ENCODE measurements around the gene MAPK1. TPM values are rescaled to one million over a fixed set of nuclear protein-coding genes. Genes with fewer than 3 reads are reported as not detected.
"Not testable (repeated sequence)": the region's sequence is repeated elsewhere in the genome, so short reads cannot be mapped to it uniquely, and the experiment has no call there.

MAPK1 gene
- total and polyA plus RNA-seq, 7 donors = 18.0 to 73.2 (median 44.1) TPM

- Histone ChIP-seq H3K4me3 (no peak overlapping the region), H3K9me3 (no peaks in the 10 kb centered on the region), H3K27me3 (no peaks in the 10 kb centered on the region), H3K27ac (no peak overlapping the region), H3K4me1 (no peaks in the 10 kb centered on the region), H3K36me3 (no peaks in the 10 kb centered on the region)
- TF ChIP-seq CTCF (IDR thresholded peaks at IDR 0.05) = no peak
- TF ChIP-seq POLR2A (IDR thresholded peaks at IDR 0.05) = no peak
- no peak for TF ChIP-seq EP300 (IDR thresholded peaks at IDR 0.05)
- no peak for TF ChIP-seq POLR2AphosphoS5 (IDR thresholded peaks at IDR 0.05)
- 59 to 81% methylated on average over 4 of the region's 4 CpGs for WGBS, 2 donors
- no peak for DNase-seq
- intact Hi-C loops (cut with DNase I) = no loop called here
These were observed 9.2 kb upstream of the MAPK1 start for GRCh38 chr22:21876486-21877176.

- intact Hi-C loops (cut with DNase I); H3K9me3 ChIP-seq; H3K27me3 ChIP-seq; H3K27ac ChIP-seq; H3K4me1 ChIP-seq; H3K36me3 ChIP-seq; H3K4me3 ChIP-seq; DNase-seq: not testable (repeated sequence)
- 74 to 80% methylated on average over 4 of the region's 4 CpGs for WGBS, 2 donors
These were observed 7.5 kb upstream of the MAPK1 start for GRCh38 chr22:21874953-21875352.

- 90 to 94% methylated on average over 7 of the region's 7 CpGs for WGBS, 2 donors
- H3K9me3 ChIP-seq = no peaks in the 10 kb centered on the region
- H3K4me3 ChIP-seq = no peak overlapping the region
- H3K27ac ChIP-seq = no peak overlapping the region
- TF ChIP-seq POLR2A (IDR thresholded peaks at IDR 0.05) = no peak
- TF ChIP-seq EP300 (IDR thresholded peaks at IDR 0.05) = no peak
- TF ChIP-seq CTCF (IDR thresholded peaks at IDR 0.05) = no peak
- TF ChIP-seq POLR2AphosphoS5 (IDR thresholded peaks at IDR 0.05) = no peak
- no peaks in the 10 kb centered on the region for H3K27me3 ChIP-seq
- intact Hi-C loops (cut with DNase I) = no loop called here
- DNase-seq = no peak
- no peaks in the 10 kb centered on the region for H3K36me3 ChIP-seq
- peaks cover 0 to 2% (median under 1%) of the 10 kb centered on the region in 4 donors for H3K4me1 ChIP-seq
These were observed 6.2 kb upstream of the MAPK1 start for GRCh38 chr22:21873619-21874018.

GRCh38 chr22:21872741-21873140, 5.3 kb upstream of the MAPK1 start:
- intact Hi-C loops (cut with DNase I); H3K27me3 ChIP-seq; H3K9me3 ChIP-seq; H3K4me3 ChIP-seq; DNase-seq; H3K4me1 ChIP-seq; H3K27ac ChIP-seq; H3K36me3 ChIP-seq: not testable (repeated sequence)
- 70 to 91% methylated on average over 4 of the region's 4 CpGs for WGBS, 2 donors

- no peaks in the 10 kb centered on the region for H3K9me3 ChIP-seq
- peaks cover 0 to 37% (median 28%) of the 10 kb centered on the region in 4 donors for H3K4me1 ChIP-seq
- intact Hi-C loops (cut with DNase I) = loop anchor here (5.0 kb wide), 1 partner anchor 156 kb away; no protein-coding TSS in a partner anchor
- H3K36me3 ChIP-seq = no peaks in the 10 kb centered on the region
- no peaks in the 10 kb centered on the region for H3K27me3 ChIP-seq
- peak overlapping the region in 1 of 4 donors; percentile 79 for H3K4me3 ChIP-seq
- 94 to 95% methylated on average over 7 of the region's 7 CpGs for WGBS, 2 donors
- DNase-seq = no peak
- no peak overlapping the region for H3K27ac ChIP-seq
- TF ChIP-seq POLR2A (IDR thresholded peaks at IDR 0.05) (no peak), CTCF (IDR thresholded peaks at IDR 0.05) (no peak), POLR2AphosphoS5 (IDR thresholded peaks at IDR 0.05) (no peak), EP300 (IDR thresholded peaks at IDR 0.05) (no peak)
These were observed 1.2 kb upstream of the MAPK1 start for GRCh38 chr22:21868651-21869050.
